SK-N-SH treated with all-trans-retinoic acid at 6 μM for 48 hours (cell line): ENCODE measurements around the gene LSM2.
A peak's percentile ranks its signal among the peaks of the same experiment; 100 is the strongest.
"Not testable (repeated sequence)": the region's sequence is repeated elsewhere in the genome, so short reads cannot be mapped to it uniquely, and the experiment has no call there.

Experiments
- ATAC-seq: fragments of 200-7000 bp; cut with Tn5 transposase; 3 replicates; pipeline ENCODE4 v1.9.1; 2020; ENCODE audit warnings: mild to moderate bottlenecking, moderate library complexity
- ARNTL ChIP-seq: fragments of 450-650 bp; formaldehyde crosslinking; IDR thresholded peaks from 2 replicates; pipeline ENCODE4 v1.5.0; 2020; ENCODE audit warnings: low read depth, mild to moderate bottlenecking, moderate library complexity, borderline replicate concordance
- CSDC2 ChIP-seq: fragments of 250-450 bp; sonication (Bioruptor Pico); IDR thresholded peaks from 2 replicates; pipeline ENCODE4 v1.5.0; 2020; ENCODE audit warnings: mild to moderate bottlenecking, moderate library complexity
- ESRRG ChIP-seq: fragments of 250-450 bp; sonication (Bioruptor Pico); IDR thresholded peaks from 2 replicates; pipeline ENCODE4 v1.6.1; 2021; ENCODE audit warnings: mild to moderate bottlenecking
- GLIS3 ChIP-seq: fragments of 250-450 bp; sonication (Bioruptor Pico); IDR thresholded peaks from 2 replicates; pipeline ENCODE4 v1.5.0; 2020; ENCODE audit warnings: mild to moderate bottlenecking, moderate library complexity
- ISL1 ChIP-seq: fragments of 250-450 bp; sonication (Bioruptor Pico); IDR thresholded peaks from 2 replicates; pipeline ENCODE4 v2.1.2; 2022; ENCODE audit warnings: mild to moderate bottlenecking, moderate library complexity
- OSR1 ChIP-seq: fragments of 250-450 bp; sonication (Bioruptor Pico); IDR thresholded peaks from 2 replicates; pipeline ENCODE4 v1.8.0; 2022; ENCODE audit warnings: moderate library complexity, mild to moderate bottlenecking, inconsistent platforms
- RARB ChIP-seq: fragments of 250-450 bp; sonication (Bioruptor Pico); IDR thresholded peaks from 2 replicates; pipeline ENCODE4 v1.8.0; 2021; ENCODE audit warnings: mild to moderate bottlenecking, moderate library complexity
- SNAI2 ChIP-seq: fragments of 250-450 bp; sonication (Bioruptor Pico); IDR thresholded peaks from 2 replicates; pipeline ENCODE4 v1.5.0; 2020; ENCODE audit warnings: mild to moderate bottlenecking, moderate library complexity
- TCF4 ChIP-seq: fragments of 250-450 bp; sonication (Bioruptor Pico); IDR thresholded peaks from 2 replicates; pipeline ENCODE4 v1.8.0; 2021; ENCODE audit warnings: mild to moderate bottlenecking, moderate library complexity, borderline replicate concordance
- TOX ChIP-seq: fragments of 250-450 bp; sonication (Bioruptor Pico); IDR thresholded peaks from 2 replicates; pipeline ENCODE4 v1.8.0; 2021; ENCODE audit warnings: mild to moderate bottlenecking, moderate library complexity, borderline replicate concordance
- ZC3H10 ChIP-seq: fragments of 250-450 bp; sonication (Bioruptor Pico); IDR thresholded peaks from 2 replicates; pipeline ENCODE4 v1.5.1; 2021; ENCODE audit warnings: mild to moderate bottlenecking, moderate library complexity
- ZFP3 ChIP-seq: fragments of 250-450 bp; sonication (Bioruptor Pico); IDR thresholded peaks from 2 replicates; pipeline ENCODE4 v1.5.0; 2020; ENCODE audit warnings: mild to moderate bottlenecking, moderate library complexity
- ZFP30 ChIP-seq: fragments of 450-650 bp; formaldehyde crosslinking; IDR thresholded peaks from 2 replicates; pipeline ENCODE4 v1.5.0; 2022; ENCODE audit warnings: mild to moderate bottlenecking, moderate library complexity
- ZNF565 ChIP-seq: fragments of 450-650 bp; formaldehyde crosslinking; conservative IDR thresholded peaks from 2 replicates; pipeline ENCODE4 v1.5.0; 2020; ENCODE audit warnings: low read depth, mild to moderate bottlenecking, moderate library complexity
- ZNF8 ChIP-seq: fragments of 450-650 bp; formaldehyde crosslinking; IDR thresholded peaks from 2 replicates; pipeline ENCODE4 v1.5.0; 2020; ENCODE audit warnings: mild to moderate bottlenecking, moderate library complexity
- TF ChIP-seq, protein P1 (sequence below): fragments of 250-450 bp; sonication (Bioruptor Pico); IDR thresholded peaks from 2 replicates; pipeline ENCODE4 v1.5.0; 2020; ENCODE audit warnings: mild to moderate bottlenecking, moderate library complexity
- TF ChIP-seq, protein P2 (sequence below): fragments of 250-450 bp; sonication (Bioruptor Pico); IDR thresholded peaks from 2 replicates; pipeline ENCODE4 v1.8.0; 2020; ENCODE audit warnings: mild to moderate bottlenecking, moderate library complexity, borderline replicate concordance
- TF ChIP-seq, protein P3 (sequence below): fragments of 250-450 bp; sonication (Bioruptor Pico); IDR thresholded peaks from 2 replicates; pipeline ENCODE4 v1.5.1; 2020; ENCODE audit warnings: low read depth, mild to moderate bottlenecking, moderate library complexity
- TF ChIP-seq, protein P4 (sequence below): fragments of 250-450 bp; sonication (Bioruptor Pico); IDR thresholded peaks from 2 replicates; pipeline ENCODE4 v1.8.0; 2021; ENCODE audit warnings: low read depth, mild to moderate bottlenecking, moderate library complexity, borderline replicate concordance
- TF ChIP-seq, protein P5 (sequence below): fragments of 250-450 bp; sonication (Bioruptor Pico); IDR thresholded peaks from 2 replicates; pipeline ENCODE4 v1.5.1; 2021; ENCODE audit warnings: mild to moderate bottlenecking, moderate library complexity

The LSM2 gene

DNA sequence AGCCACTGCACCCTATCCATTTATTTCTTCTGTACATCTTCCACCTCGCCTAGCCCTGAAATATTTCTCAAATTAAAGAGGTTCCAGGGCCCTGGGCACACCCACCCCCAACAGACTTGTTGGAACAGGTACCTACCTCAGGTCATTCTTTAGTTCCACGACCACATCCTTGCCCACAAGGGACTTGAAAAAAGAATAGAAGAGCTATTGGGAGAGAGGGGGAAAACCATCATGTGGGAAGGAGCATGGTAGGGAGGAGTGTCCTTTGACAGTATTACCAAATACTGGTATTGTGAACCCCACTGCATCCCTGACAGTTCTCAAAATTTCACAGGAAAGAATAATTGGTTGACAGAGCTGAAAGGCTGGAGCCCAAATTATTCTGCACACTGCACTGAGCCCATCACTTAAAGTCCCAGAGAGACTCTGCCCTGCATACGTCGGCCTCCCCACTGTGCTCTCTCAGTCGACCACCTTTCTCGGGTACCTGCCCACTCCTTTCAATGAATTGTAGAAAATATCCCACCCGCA, 762 bp downstream of the LSM2 start:
- TF ChIP-seq, protein P1, sequence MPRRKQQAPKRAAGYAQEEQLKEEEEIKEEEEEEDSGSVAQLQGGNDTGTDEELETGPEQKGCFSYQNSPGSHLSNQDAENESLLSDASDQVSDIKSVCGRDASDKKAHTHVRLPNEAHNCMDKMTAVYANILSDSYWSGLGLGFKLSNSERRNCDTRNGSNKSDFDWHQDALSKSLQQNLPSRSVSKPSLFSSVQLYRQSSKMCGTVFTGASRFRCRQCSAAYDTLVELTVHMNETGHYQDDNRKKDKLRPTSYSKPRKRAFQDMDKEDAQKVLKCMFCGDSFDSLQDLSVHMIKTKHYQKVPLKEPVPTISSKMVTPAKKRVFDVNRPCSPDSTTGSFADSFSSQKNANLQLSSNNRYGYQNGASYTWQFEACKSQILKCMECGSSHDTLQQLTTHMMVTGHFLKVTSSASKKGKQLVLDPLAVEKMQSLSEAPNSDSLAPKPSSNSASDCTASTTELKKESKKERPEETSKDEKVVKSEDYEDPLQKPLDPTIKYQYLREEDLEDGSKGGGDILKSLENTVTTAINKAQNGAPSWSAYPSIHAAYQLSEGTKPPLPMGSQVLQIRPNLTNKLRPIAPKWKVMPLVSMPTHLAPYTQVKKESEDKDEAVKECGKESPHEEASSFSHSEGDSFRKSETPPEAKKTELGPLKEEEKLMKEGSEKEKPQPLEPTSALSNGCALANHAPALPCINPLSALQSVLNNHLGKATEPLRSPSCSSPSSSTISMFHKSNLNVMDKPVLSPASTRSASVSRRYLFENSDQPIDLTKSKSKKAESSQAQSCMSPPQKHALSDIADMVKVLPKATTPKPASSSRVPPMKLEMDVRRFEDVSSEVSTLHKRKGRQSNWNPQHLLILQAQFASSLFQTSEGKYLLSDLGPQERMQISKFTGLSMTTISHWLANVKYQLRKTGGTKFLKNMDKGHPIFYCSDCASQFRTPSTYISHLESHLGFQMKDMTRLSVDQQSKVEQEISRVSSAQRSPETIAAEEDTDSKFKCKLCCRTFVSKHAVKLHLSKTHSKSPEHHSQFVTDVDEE (CRISPR knock-in tag) = no peak
- TF ChIP-seq TCF4 (CRISPR knock-in tag) (no peak), CSDC2 (CRISPR knock-in tag) (no peak), ZNF565 (no peak), TOX (CRISPR knock-in tag) (no peak), ZFP3 (CRISPR knock-in tag) (no peak), RARB (CRISPR knock-in tag) (no peak), SNAI2 (CRISPR knock-in tag) (no peak), ZNF8 (no peak), ESRRG (CRISPR knock-in tag) (no peak), ARNTL (CRISPR knock-in tag) (no peak), ZFP30 (CRISPR knock-in tag) (no peak), ISL1 (CRISPR knock-in tag) (no peak), GLIS3 (CRISPR knock-in tag) (no peak), OSR1 (CRISPR knock-in tag) (no peak)
- TF ChIP-seq, protein P2, sequence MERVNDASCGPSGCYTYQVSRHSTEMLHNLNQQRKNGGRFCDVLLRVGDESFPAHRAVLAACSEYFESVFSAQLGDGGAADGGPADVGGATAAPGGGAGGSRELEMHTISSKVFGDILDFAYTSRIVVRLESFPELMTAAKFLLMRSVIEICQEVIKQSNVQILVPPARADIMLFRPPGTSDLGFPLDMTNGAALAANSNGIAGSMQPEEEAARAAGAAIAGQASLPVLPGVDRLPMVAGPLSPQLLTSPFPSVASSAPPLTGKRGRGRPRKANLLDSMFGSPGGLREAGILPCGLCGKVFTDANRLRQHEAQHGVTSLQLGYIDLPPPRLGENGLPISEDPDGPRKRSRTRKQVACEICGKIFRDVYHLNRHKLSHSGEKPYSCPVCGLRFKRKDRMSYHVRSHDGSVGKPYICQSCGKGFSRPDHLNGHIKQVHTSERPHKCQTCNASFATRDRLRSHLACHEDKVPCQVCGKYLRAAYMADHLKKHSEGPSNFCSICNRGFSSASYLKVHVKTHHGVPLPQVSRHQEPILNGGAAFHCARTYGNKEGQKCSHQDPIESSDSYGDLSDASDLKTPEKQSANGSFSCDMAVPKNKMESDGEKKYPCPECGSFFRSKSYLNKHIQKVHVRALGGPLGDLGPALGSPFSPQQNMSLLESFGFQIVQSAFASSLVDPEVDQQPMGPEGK (CRISPR knock-in tag) = no peak
- TF ChIP-seq, protein P3, sequence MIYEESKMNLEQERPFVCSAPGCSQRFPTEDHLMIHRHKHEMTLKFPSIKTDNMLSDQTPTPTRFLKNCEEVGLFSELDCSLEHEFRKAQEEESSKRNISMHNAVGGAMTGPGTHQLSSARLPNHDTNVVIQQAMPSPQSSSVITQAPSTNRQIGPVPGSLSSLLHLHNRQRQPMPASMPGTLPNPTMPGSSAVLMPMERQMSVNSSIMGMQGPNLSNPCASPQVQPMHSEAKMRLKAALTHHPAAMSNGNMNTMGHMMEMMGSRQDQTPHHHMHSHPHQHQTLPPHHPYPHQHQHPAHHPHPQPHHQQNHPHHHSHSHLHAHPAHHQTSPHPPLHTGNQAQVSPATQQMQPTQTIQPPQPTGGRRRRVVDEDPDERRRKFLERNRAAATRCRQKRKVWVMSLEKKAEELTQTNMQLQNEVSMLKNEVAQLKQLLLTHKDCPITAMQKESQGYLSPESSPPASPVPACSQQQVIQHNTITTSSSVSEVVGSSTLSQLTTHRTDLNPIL (CRISPR knock-in tag) = no peak
- TF ChIP-seq, protein P4, sequence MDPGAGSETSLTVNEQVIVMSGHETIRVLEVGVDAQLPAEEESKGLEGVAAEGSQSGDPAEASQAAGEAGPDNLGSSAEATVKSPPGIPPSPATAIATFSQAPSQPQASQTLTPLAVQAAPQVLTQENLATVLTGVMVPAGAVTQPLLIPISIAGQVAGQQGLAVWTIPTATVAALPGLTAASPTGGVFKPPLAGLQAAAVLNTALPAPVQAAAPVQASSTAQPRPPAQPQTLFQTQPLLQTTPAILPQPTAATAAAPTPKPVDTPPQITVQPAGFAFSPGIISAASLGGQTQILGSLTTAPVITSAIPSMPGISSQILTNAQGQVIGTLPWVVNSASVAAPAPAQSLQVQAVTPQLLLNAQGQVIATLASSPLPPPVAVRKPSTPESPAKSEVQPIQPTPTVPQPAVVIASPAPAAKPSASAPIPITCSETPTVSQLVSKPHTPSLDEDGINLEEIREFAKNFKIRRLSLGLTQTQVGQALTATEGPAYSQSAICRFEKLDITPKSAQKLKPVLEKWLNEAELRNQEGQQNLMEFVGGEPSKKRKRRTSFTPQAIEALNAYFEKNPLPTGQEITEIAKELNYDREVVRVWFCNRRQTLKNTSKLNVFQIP (CRISPR knock-in tag) = no peak
- TF ChIP-seq, protein P5, sequence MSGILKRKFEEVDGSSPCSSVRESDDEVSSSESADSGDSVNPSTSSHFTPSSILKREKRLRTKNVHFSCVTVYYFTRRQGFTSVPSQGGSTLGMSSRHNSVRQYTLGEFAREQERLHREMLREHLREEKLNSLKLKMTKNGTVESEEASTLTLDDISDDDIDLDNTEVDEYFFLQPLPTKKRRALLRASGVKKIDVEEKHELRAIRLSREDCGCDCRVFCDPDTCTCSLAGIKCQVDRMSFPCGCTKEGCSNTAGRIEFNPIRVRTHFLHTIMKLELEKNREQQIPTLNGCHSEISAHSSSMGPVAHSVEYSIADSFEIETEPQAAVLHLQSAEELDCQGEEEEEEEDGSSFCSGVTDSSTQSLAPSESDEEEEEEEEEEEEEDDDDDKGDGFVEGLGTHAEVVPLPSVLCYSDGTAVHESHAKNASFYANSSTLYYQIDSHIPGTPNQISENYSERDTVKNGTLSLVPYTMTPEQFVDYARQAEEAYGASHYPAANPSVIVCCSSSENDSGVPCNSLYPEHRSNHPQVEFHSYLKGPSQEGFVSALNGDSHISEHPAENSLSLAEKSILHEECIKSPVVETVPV (CRISPR knock-in tag) = no peak
- peak; percentile 46 for ATAC-seq

DNA sequence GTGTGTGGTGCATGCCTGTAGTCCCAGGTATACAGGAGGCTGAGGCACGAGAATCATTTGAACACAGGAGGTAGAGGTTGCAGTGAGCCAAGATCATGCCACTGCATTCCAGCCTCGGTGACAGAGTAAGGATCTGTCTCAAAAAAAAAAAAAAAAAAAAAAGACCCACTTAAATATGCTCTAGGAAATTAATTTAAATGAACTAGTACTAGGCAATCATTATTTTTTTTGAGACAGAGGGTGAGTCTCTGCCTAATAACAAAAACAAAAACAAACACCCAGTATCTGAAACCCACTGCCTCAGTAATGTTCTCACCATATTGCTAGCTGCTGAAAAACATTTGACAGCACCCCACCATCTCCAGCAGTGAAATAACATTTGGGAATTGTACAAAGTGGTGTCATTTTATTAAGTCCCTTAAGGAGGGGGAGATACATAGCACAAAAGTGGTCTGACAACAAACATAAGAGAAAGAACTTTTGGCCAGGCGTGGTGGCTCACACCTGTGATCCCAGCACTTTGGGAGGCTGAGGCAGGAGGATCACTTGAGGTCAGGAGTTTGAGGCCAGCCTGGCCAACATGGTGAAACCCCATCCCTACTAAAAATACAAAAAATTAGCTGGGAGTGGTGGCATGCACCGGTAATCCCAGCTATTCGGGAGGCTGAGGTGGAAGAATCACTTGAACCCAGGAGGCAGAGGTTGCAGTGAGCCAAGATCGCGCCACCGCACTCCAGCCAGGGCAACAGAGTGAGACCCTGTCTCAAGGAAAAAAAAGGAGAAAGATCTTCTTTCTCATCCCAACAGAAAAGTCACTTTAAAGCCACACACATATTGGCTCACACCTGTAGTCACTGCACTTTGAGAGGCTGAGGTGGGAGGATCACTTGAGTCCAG, 5.5 kb downstream of the LSM2 start:
- ATAC-seq = not testable (repeated sequence)

DNA sequence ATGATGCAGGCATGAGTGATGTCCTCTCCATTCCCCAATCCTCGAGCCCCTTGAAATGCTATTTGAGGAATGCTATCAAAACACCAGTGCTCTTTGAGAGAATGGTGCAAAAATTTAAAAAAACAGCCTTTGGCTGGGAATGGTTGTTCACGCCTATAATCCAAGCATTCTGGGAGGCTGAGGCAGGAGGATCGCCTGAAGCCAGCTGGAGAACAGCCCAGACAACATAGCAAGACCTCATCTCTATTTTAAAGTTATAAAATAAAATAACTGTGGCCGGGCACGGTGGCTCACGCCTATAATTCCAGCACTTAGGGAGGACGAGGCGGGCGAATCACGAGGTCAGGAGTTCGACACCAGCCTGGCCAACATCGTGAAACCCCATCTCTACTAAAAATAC, 7.0 kb downstream of the LSM2 start:
- TF ChIP-seq, protein P2 (CRISPR knock-in tag) = no peak
- TF ChIP-seq, protein P1 (CRISPR knock-in tag) = no peak
- TF ChIP-seq CSDC2 (CRISPR knock-in tag) (no peak), ZFP3 (CRISPR knock-in tag) (no peak), ESRRG (CRISPR knock-in tag) (no peak), ZNF8 (no peak), TOX (CRISPR knock-in tag) (no peak), ZFP30 (CRISPR knock-in tag) (no peak), ZC3H10 (CRISPR knock-in tag) (no peak)
- TF ChIP-seq, protein P4 (CRISPR knock-in tag) = no peak
- no peak for ATAC-seq
